ENCODE results near the gene GLIS2.
"Not testable (repeated sequence)": the region's sequence is repeated elsewhere in the genome, so short reads cannot be mapped to it uniquely, and the experiment has no call there.

Gene GLIS2

GRCh38 chr16:4339909-4340308, 24.0 kb downstream of the GLIS2 start:
- TF ChIP-seq, protein P1, sequence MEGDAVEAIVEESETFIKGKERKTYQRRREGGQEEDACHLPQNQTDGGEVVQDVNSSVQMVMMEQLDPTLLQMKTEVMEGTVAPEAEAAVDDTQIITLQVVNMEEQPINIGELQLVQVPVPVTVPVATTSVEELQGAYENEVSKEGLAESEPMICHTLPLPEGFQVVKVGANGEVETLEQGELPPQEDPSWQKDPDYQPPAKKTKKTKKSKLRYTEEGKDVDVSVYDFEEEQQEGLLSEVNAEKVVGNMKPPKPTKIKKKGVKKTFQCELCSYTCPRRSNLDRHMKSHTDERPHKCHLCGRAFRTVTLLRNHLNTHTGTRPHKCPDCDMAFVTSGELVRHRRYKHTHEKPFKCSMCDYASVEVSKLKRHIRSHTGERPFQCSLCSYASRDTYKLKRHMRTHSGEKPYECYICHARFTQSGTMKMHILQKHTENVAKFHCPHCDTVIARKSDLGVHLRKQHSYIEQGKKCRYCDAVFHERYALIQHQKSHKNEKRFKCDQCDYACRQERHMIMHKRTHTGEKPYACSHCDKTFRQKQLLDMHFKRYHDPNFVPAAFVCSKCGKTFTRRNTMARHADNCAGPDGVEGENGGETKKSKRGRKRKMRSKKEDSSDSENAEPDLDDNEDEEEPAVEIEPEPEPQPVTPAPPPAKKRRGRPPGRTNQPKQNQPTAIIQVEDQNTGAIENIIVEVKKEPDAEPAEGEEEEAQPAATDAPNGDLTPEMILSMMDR (IDR thresholded peaks at IDR 0.05; ENCODE audit: low read depth, low read length) = peak; percentile 10
- peak; percentile 31 to 83 for DNase-seq (ENCODE audit: low read depth in 2 of 2)
- H3K4me3 ChIP-seq (replicated peaks in 1 of 2; ENCODE audit: low read depth in 2 of 2, low read length in 2 of 2) = no peak overlapping the region

- TF ChIP-seq, protein P1 (IDR thresholded peaks at IDR 0.05; ENCODE audit: low read depth, low read length) = no peak
- no peak for DNase-seq (ENCODE audit: low read depth in 2 of 2)
- H3K4me3 ChIP-seq (replicated peaks in 1 of 2; ENCODE audit: low read depth in 2 of 2, low read length in 2 of 2) = no peak overlapping the region
These were observed 24.6 kb downstream of the GLIS2 start for GRCh38 chr16:4340443-4340842.

- no peak for DNase-seq (ENCODE audit: low read depth in 2 of 2)
- TF ChIP-seq, protein P1 (IDR thresholded peaks at IDR 0.05; ENCODE audit: low read depth, low read length) = no peak
- no peak overlapping the region for H3K4me3 ChIP-seq (replicated peaks in 1 of 2; ENCODE audit: low read depth in 2 of 2, low read length in 2 of 2)
These were observed 25.4 kb downstream of the GLIS2 start for GRCh38 chr16:4341250-4341649.

DNA sequence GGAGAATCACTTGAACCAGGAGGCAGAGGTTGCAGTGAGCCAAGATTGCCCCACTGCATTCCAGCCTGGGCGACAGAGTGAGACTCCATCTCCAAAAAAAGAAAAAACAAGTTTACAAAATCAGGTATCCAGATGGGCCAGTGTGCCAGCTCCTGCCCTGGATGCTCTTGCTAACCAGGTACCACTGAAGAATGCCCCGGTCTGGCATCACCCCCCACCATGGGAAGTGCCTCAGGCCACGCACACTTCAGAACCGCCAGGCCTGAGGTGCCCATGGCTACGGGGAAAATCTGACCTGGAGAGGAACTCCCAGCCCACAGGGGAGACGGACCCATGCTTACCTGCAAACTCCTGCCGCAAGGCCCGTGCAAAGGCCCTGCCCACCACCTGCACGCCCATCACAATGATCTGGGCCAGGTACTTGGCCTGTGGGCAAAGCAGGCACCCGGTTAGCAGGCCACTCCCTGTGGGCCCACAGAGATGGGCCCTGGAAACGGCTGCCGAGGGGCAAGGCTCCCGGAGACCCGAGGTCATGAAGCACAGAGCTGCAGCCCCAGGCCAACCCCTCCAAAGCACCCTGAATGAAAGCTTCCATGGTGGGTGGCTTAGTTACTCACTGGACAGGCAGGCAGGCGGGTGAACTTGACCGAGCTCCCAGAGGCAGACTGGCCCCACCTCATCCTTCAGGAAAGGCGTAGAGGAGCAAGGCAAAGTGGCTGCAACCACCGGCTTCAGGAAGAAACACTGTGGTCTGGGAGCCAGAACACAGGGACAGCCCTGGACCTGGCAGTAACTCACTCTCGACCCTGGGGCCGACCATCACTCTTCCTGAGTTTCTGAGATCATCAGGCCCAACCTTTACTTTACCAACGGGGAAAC, 27.2 kb downstream of the GLIS2 start:
- no peak overlapping the region for H3K4me3 ChIP-seq (replicated peaks in 1 of 2; ENCODE audit: low read depth in 2 of 2, low read length in 2 of 2)
- TF ChIP-seq, protein P1 (IDR thresholded peaks at IDR 0.05; ENCODE audit: low read depth, low read length) = no peak
- DNase-seq (ENCODE audit: low read depth in 2 of 2) = no peak

- peak in 1 of 2 donors; percentile 22 for DNase-seq (ENCODE audit: low read depth in 2 of 2)
- not testable (repeated sequence) for H3K4me3 ChIP-seq (replicated peaks in 1 of 2; ENCODE audit: low read depth in 2 of 2, low read length in 2 of 2)
These were observed 28.6 kb downstream of the GLIS2 start for GRCh38 chr16:4344300-4344982.

GRCh38 chr16:4344983-4345835, 29.3 kb downstream of the GLIS2 start:
- no peak overlapping the region for H3K4me3 ChIP-seq (replicated peaks in 1 of 2; ENCODE audit: low read depth in 2 of 2, low read length in 2 of 2)
- no peak for DNase-seq (ENCODE audit: low read depth in 2 of 2)

More at GRCh38 chr16:4344983-4345835, 29.3 kb downstream of the GLIS2 start:
- TF ChIP-seq, protein P1 (IDR thresholded peaks at IDR 0.05; ENCODE audit: low read depth, low read length) = no peak

Measured in cardiac fibroblast (primary cell).